Right lobe of liver (tissue), 6 donors: Measurements from ENCODE around the gene CREB3. TPM values are rescaled to one million over a fixed set of nuclear protein-coding genes. Genes with fewer than 3 reads are reported as not detected.

Experiments used
- ATAC-seq, 4 donors: fragments of 200-7000 bp; cut with Tn5 transposase; one replicate each; pipeline ENCODE4 v1.9.1; 2020; ENCODE audit warnings: mild to moderate bottlenecking in 4 of 4, moderate library complexity in 4 of 4
- DNase-seq, 3 donors: peaks; one replicate each; pipeline ENCODE4 v3.0.0-alpha.2; 2020
- H3K27ac ChIP-seq, 3 donors: fragments of 200-600 bp; one replicate each; pipeline ENCODE4 v1.8.0; 2022
- H3K27me3 ChIP-seq, 2 donors: fragments of 200-600 bp; one replicate each; pipeline ENCODE4 v1.8.0; 2022
- H3K36me3 ChIP-seq, 4 donors: fragments of 200-600 bp; sonication (generic) in 1 of 4; one replicate each; pipeline versions ENCODE4 v1.5.1 to v1.8.0; 2017 to 2022; ENCODE audit warnings: control low read depth in 1 of 4
- H3K4me1 ChIP-seq, 4 donors: fragments of 200-600 bp; sonication (generic) in 1 of 4; one replicate each; pipeline versions ENCODE4 v1.5.1 to v1.8.0; 2017 to 2022; ENCODE audit warnings: control low read depth in 1 of 4
- H3K4me3 ChIP-seq, 3 donors: fragments of 200-600 bp; one replicate each; pipeline ENCODE4 v1.8.0; 2022
- H3K9me3 ChIP-seq, 4 donors: fragments of 200-600 bp; sonication (generic) in 1 of 4; one replicate each; pipeline versions ENCODE4 v1.5.1 to v1.8.0; 2017 to 2022; ENCODE audit warnings: control low read depth in 1 of 4
- CTCF ChIP-seq, 4 donors: fragments of 200-600 bp in 3 of 4; fragments of 450-650 bp in 1 of 4; IDR thresholded peaks; one replicate each; pipeline versions ENCODE4 v1.5.1 to v1.8.0; 2016 to 2022; ENCODE audit warnings: antibody characterized with exemption in 4 of 4, mild to moderate bottlenecking in 2 of 4
- POLR2A ChIP-seq: fragments of 450-650 bp; IDR thresholded peaks from one replicate; pipeline ENCODE4 v1.6.1; 2017; ENCODE audit warnings: antibody characterized with exemption, mild to moderate bottlenecking
- WGBS: methylation state at CpG from one replicate; pipeline ENCODE4 v1.1.6; 2018; ENCODE audit warnings: low coverage, low lambda C conversion rate; ENCODE audit not compliant: insufficient coverage; ENCODE audit errors: missing lambda C conversion rate; 5-methylcytosine and 5-hydroxymethylcytosine counted together
- intact Hi-C, 2 donors: fragments of 100-400 bp; cut with DNase I; formaldehyde crosslinking; loops; one replicate each; pipeline versions ENCODE4 v1.11.2 to v1.14.1; 2022
- total RNA-seq, 6 experiments: library from RNA; depleted of rRNA in 2 of 6; stranded (reverse); fragments of >200 nt in 2 of 6; fragmentation: NEBNext Ultra II Directional in 3 of 6; extraction: Animal tissue kit (Norgen Biotek cat#: 25700) in 3 of 6; gene quantifications; one replicate each; pipeline versions ENCODE4 v1.1.0 to v1.2.4, GENCODE V29; 2016 to 2023
- donor health status: DM: no; HTN: yes; CAD: no.
- donor health status: DM: no; HTN: no; CAD: no.
- donor health status: DM: no; HTN: no; CAD: no.
- donor health status: DM: no; HTN: yes; CAD: no.
- donor health status: DM: no; HTN: yes; CAD: no.

CREB3 gene
- total RNA-seq, 6 experiments from 2014 or later: 12.1 to 35.2 (median 17.8) TPM

GRCh38 chr9:35728041-35728971, 4.2 kb upstream of the CREB3 start:
- no peaks in the 10 kb centered on the region for H3K9me3 ChIP-seq
- intact Hi-C loops: loop anchor here (5.0 to 10.0 kb wide), 2 partner anchors 64 to 66 kb away; partner anchors contain the start of gene ARHGEF39 (in 1 of the 2)
- ATAC-seq: peak in 2 of 4 donors; percentile 5
- H3K27me3 ChIP-seq: no peaks in the 10 kb centered on the region
- H3K4me3 ChIP-seq: peak overlapping the region; percentile 19 to 70 (median 21)
- peaks cover 0 to 53% (median 20%) of the 10 kb centered on the region in 4 donors for H3K4me1 ChIP-seq
- TF ChIP-seq POLR2A (peak; percentile 69), CTCF (IDR thresholded peaks at IDR 0.05) (no peak)
- peak; percentile 70 to 76 (median 74) for DNase-seq
- peaks cover 0 to 30% (median 25%) of the 10 kb centered on the region in 4 donors for H3K36me3 ChIP-seq
- H3K27ac ChIP-seq: peak overlapping the region; percentile 27 to 100 (median 98)
- WGBS: 5% methylated on average over 9 of the region's 10 CpGs

- Histone ChIP-seq H3K4me1 (peaks cover 0 to 60% (median 23%) of the 10 kb centered on the region in 4 donors), H3K36me3 (peaks cover 0 to 22% (median 20%) of the 10 kb centered on the region in 4 donors), H3K4me3 (peak overlapping the region; percentile 21 to 85 (median 70)), H3K27me3 (no peaks in the 10 kb centered on the region), H3K9me3 (no peaks in the 10 kb centered on the region), H3K27ac (peak overlapping the region in 2 of 3 donors; percentile 98 to 100)
- no peak for ATAC-seq
- WGBS: 59% methylated on average over 3 of the region's 3 CpGs
- TF ChIP-seq POLR2A (no peak), CTCF (IDR thresholded peaks at IDR 0.05) (no peak)
- intact Hi-C loops: loop anchor here (5.0 to 10.0 kb wide), 2 partner anchors 64 to 67 kb away; partner anchors contain the start of gene ARHGEF39 (in 1 of the 2)
- no peak for DNase-seq
These were observed 3.4 kb upstream of the CREB3 start for GRCh38 chr9:35729101-35729500.

GRCh38 chr9:35729700-35730485, 2.6 kb upstream of the CREB3 start:
- ATAC-seq: peak in 3 of 4 donors; percentile 2 to 9 (median 8)
- intact Hi-C loops: loop anchor here (5.0 to 10.0 kb wide), 2 partner anchors 65 to 68 kb away; partner anchors contain the start of gene ARHGEF39 (in 1 of the 2)
- Histone ChIP-seq H3K9me3 (no peaks in the 10 kb centered on the region), H3K4me1 (peaks cover 0 to 65% (median 23%) of the 10 kb centered on the region in 4 donors), H3K4me3 (peak overlapping the region; percentile 21 to 85 (median 70)), H3K27ac (peak overlapping the region; percentile 97 to 100 (median 98)), H3K36me3 (peaks cover 0 to 15% (median 13%) of the 10 kb centered on the region in 4 donors), H3K27me3 (no peaks in the 10 kb centered on the region)
- peak; percentile 73 to 80 (median 73) for DNase-seq
- TF ChIP-seq CTCF (IDR thresholded peaks at IDR 0.05) (peak; percentile 31 to 39 (median 36)), POLR2A (no peak)
- WGBS: 29% methylated on average over 6 of the region's 6 CpGs

- no peaks in the 10 kb centered on the region for H3K9me3 ChIP-seq
- peak overlapping the region; percentile 97 to 100 (median 98) for H3K27ac ChIP-seq
- H3K4me1 ChIP-seq: peaks cover 0 to 65% (median 23%) of the 10 kb centered on the region in 4 donors
- intact Hi-C loops: no loop called here
- no peaks in the 10 kb centered on the region for H3K27me3 ChIP-seq
- peaks cover 0 to 15% (median 13%) of the 10 kb centered on the region in 4 donors for H3K36me3 ChIP-seq
- H3K4me3 ChIP-seq: peak overlapping the region; percentile 70 to 85 (median 71)
- no peak for DNase-seq
- TF ChIP-seq CTCF (IDR thresholded peaks at IDR 0.05): no peak
- no peak for TF ChIP-seq POLR2A
- no peak for ATAC-seq
- 81% methylated on average over 2 of the region's 2 CpGs for WGBS
These were observed 2.0 kb upstream of the CREB3 start for GRCh38 chr9:35730486-35730854.
